Measurements from ENCODE around the gene IFTAP.
"Not testable (repeated sequence)": the region's sequence is repeated elsewhere in the genome, so short reads cannot be mapped to it uniquely, and the experiment has no call there.

Gene IFTAP

GRCh38 chr11:36594316-36594989, at the start of gene IFTAP:
Gene IFTAP (plus strand): TSS chr11:36594502. CDS start chr11:36610104, 15,602 bp downstream.
- peak; percentile 85 for DNase-seq

- DNase-seq = no peak
These were observed 43.8 kb upstream of the IFTAP start for GRCh38 chr11:36550385-36551115.

GRCh38 chr11:36557390-36557789, 36.9 kb upstream of the IFTAP start:
- not testable (repeated sequence) for DNase-seq

- no peak for DNase-seq
These were observed 36.3 kb upstream of the IFTAP start for GRCh38 chr11:36557991-36558390.

- DNase-seq = peak; percentile 2
These were observed 35.5 kb upstream of the IFTAP start for GRCh38 chr11:36558571-36559413.

- DNase-seq = peak; percentile 53
These were observed 29.8 kb upstream of the IFTAP start for GRCh38 chr11:36564376-36565030.

GRCh38 chr11:36565031-36565610, 29.2 kb upstream of the IFTAP start:
- DNase-seq = no peak

GRCh38 chr11:36566407-36567053, 27.8 kb upstream of the IFTAP start:
- DNase-seq = no peak

GRCh38 chr11:36567694-36568093, 26.6 kb upstream of the IFTAP start, which contains the start of gene RAG1:
Gene RAG1 (plus strand): TSS chr11:36568007. CDS start chr11:36573305, 5,298 bp downstream.
- DNase-seq = no peak

- DNase-seq = no peak
These were observed 25.2 kb upstream of the IFTAP start for GRCh38 chr11:36569095-36569494.

GRCh38 chr11:36574486-36574885, 19.8 kb upstream of the IFTAP start:
- no peak for DNase-seq

- no peak for DNase-seq
These were observed 16.9 kb upstream of the IFTAP start for GRCh38 chr11:36577373-36577772.

GRCh38 chr11:36577859-36578258, 16.4 kb upstream of the IFTAP start:
- DNase-seq = no peak

- no peak for DNase-seq
These were observed 15.8 kb upstream of the IFTAP start for GRCh38 chr11:36578458-36578857.

- no peak for DNase-seq
These were observed 12.8 kb upstream of the IFTAP start for GRCh38 chr11:36581536-36581935.

- no peak for DNase-seq
These were observed 10.6 kb upstream of the IFTAP start for GRCh38 chr11:36583667-36584066.

GRCh38 chr11:36586543-36586942, 7.8 kb upstream of the IFTAP start:
- peak; percentile 38 for DNase-seq

GRCh38 chr11:36588099-36588498, 6.2 kb upstream of the IFTAP start:
- DNase-seq = no peak

- no peak for DNase-seq
These were observed 3.8 kb upstream of the IFTAP start for GRCh38 chr11:36590513-36590912.

GRCh38 chr11:36591433-36591832, 2.9 kb upstream of the IFTAP start:
- no peak for DNase-seq

GRCh38 chr11:36596880-36597279, 2.6 kb downstream of the IFTAP start:
- no peak for DNase-seq

GRCh38 chr11:36598051-36598450, 3.7 kb downstream of the IFTAP start, which contains the start of gene RAG2:
Gene RAG2 (minus strand): TSS chr11:36598236. CDS start chr11:36594168, 4,068 bp downstream.
- no peak for DNase-seq
